Measurements from ENCODE around the gene RHPN2.
"Not testable (repeated sequence)": the region's sequence is repeated elsewhere in the genome, so short reads cannot be mapped to it uniquely, and the experiment has no call there.

The RHPN2 gene

GRCh38 chr19:33008738-33009137, 56.0 kb downstream of the RHPN2 start:
- in situ Hi-C loops (cut with MboI; ENCODE audit: low pct_unique_long_range_greater_than_20kb, low sequenced_read_pairs, unreplicated experiment) = no loop called here
- no peak for TF ChIP-seq CTCF (IDR thresholded peaks at IDR 0.05; ENCODE audit: extremely low read depth, insufficient read depth, missing control alignments)
- no peak for DNase-seq (ENCODE audit: low spot score)

GRCh38 chr19:33005440-33005839, 59.2 kb downstream of the RHPN2 start:
- in situ Hi-C loops (cut with MboI; ENCODE audit: low pct_unique_long_range_greater_than_20kb, low sequenced_read_pairs, unreplicated experiment) = no loop called here
- no peak for TF ChIP-seq CTCF (IDR thresholded peaks at IDR 0.05; ENCODE audit: extremely low read depth, insufficient read depth, missing control alignments)
- no peak for DNase-seq (ENCODE audit: low spot score)

GRCh38 chr19:33003424-33004024, 61.2 kb downstream of the RHPN2 start:
- DNase-seq (ENCODE audit: low spot score); in situ Hi-C loops (cut with MboI; ENCODE audit: low pct_unique_long_range_greater_than_20kb, low sequenced_read_pairs, unreplicated experiment): not testable (repeated sequence)

- DNase-seq (ENCODE audit: low spot score); in situ Hi-C loops (cut with MboI; ENCODE audit: low pct_unique_long_range_greater_than_20kb, low sequenced_read_pairs, unreplicated experiment): not testable (repeated sequence)
These were observed 62.4 kb downstream of the RHPN2 start for GRCh38 chr19:33002126-33002865.

- no peak for TF ChIP-seq CTCF (IDR thresholded peaks at IDR 0.05; ENCODE audit: extremely low read depth, insufficient read depth, missing control alignments)
- no peak for DNase-seq (ENCODE audit: low spot score)
- in situ Hi-C loops (cut with MboI; ENCODE audit: low pct_unique_long_range_greater_than_20kb, low sequenced_read_pairs, unreplicated experiment) = no loop called here
These were observed 63.8 kb downstream of the RHPN2 start for GRCh38 chr19:33000910-33001309.

GRCh38 chr19:33000510-33000909, 64.2 kb downstream of the RHPN2 start:
- no peak for DNase-seq (ENCODE audit: low spot score)
- no peak for TF ChIP-seq CTCF (IDR thresholded peaks at IDR 0.05; ENCODE audit: extremely low read depth, insufficient read depth, missing control alignments)
- in situ Hi-C loops (cut with MboI; ENCODE audit: low pct_unique_long_range_greater_than_20kb, low sequenced_read_pairs, unreplicated experiment) = no loop called here

GRCh38 chr19:32998722-32999121, 66.0 kb downstream of the RHPN2 start:
- in situ Hi-C loops (cut with MboI; ENCODE audit: low pct_unique_long_range_greater_than_20kb, low sequenced_read_pairs, unreplicated experiment) = no loop called here
- TF ChIP-seq CTCF (IDR thresholded peaks at IDR 0.05; ENCODE audit: extremely low read depth, insufficient read depth, missing control alignments) = no peak
- no peak for DNase-seq (ENCODE audit: low spot score)
